ENCODE results near the gene TOR1AIP2.
"Not testable (repeated sequence)": the region's sequence is repeated elsewhere in the genome, so short reads cannot be mapped to it uniquely, and the experiment has no call there.

Gene TOR1AIP2

GRCh38 chr1:179857009-179857408 is 20.6 kb downstream of the TOR1AIP2 start:
- no peaks in the 10 kb centered on the region for H3K4me1 ChIP-seq
- H3K27me3 ChIP-seq: no peaks in the 10 kb centered on the region
- H3K36me3 ChIP-seq: peaks cover 25% of the 10 kb centered on the region
- no peaks in the 10 kb centered on the region for H3K9me3 ChIP-seq
- H3K4me3 ChIP-seq (ENCODE audit: low read depth, low read length): no peak overlapping the region
- TF ChIP-seq, protein P1, sequence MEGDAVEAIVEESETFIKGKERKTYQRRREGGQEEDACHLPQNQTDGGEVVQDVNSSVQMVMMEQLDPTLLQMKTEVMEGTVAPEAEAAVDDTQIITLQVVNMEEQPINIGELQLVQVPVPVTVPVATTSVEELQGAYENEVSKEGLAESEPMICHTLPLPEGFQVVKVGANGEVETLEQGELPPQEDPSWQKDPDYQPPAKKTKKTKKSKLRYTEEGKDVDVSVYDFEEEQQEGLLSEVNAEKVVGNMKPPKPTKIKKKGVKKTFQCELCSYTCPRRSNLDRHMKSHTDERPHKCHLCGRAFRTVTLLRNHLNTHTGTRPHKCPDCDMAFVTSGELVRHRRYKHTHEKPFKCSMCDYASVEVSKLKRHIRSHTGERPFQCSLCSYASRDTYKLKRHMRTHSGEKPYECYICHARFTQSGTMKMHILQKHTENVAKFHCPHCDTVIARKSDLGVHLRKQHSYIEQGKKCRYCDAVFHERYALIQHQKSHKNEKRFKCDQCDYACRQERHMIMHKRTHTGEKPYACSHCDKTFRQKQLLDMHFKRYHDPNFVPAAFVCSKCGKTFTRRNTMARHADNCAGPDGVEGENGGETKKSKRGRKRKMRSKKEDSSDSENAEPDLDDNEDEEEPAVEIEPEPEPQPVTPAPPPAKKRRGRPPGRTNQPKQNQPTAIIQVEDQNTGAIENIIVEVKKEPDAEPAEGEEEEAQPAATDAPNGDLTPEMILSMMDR (IDR thresholded peaks at IDR 0.05; ENCODE audit: low read depth, low read length): no peak
- DNase-seq: no peak

DNA sequence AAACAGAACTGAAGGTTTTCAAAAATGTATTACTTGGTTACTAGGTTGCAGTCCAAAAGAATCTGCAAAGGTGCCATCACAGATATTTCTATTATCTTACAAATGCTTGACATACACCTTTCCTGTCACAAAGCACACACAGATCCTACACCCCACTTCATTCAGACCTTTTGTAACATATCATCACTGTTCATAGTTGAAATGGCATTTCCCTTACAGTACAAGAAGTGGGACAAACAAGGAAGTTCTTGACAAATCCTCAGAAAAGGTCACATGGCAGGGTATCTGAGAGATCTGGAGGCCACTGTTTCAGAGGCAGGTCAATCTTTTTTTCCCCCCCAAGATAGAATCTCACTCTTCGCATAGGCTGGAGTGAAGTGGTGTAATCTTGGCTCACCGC is 21.3 kb downstream of the TOR1AIP2 start:
- DNase-seq: no peak
- no peak overlapping the region for H3K4me3 ChIP-seq (ENCODE audit: low read depth, low read length)
- TF ChIP-seq, protein P1 (IDR thresholded peaks at IDR 0.05; ENCODE audit: low read depth, low read length): no peak
- no peaks in the 10 kb centered on the region for H3K27me3 ChIP-seq
- H3K9me3 ChIP-seq: no peaks in the 10 kb centered on the region
- H3K36me3 ChIP-seq: peaks cover 23% of the 10 kb centered on the region
- no peaks in the 10 kb centered on the region for H3K4me1 ChIP-seq

GRCh38 chr1:179855831-179856230 is 21.8 kb downstream of the TOR1AIP2 start:
- not testable (repeated sequence) for H3K27me3 ChIP-seq; DNase-seq; H3K9me3 ChIP-seq; H3K4me3 ChIP-seq (ENCODE audit: low read depth, low read length); H3K4me1 ChIP-seq
- H3K36me3 ChIP-seq: peaks cover 24% of the 10 kb centered on the region

DNA sequence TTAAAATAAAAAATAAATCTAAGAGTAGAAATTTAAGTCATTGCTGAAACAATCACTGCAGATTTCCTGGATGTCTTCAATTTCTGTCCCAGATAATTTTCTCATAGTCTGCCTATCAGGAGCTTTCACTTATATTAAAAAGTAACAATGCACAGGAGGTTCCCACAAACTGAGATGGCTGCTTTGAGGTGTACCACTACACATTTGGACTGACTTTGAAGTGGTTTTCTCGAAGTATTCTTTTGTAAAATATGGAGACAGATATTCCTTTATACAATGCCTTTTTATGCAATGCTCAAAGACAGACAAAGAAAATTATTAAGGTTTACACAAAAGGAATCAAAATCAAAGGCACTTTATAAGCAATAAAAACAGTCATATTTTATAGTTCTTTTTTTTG is 24.5 kb downstream of the TOR1AIP2 start:
- Histone ChIP-seq H3K9me3 (no peaks in the 10 kb centered on the region), H3K27me3 (no peaks in the 10 kb centered on the region), H3K36me3 (peaks cover 40% of the 10 kb centered on the region), H3K4me1 (no peaks in the 10 kb centered on the region), H3K4me3 (ENCODE audit: low read depth, low read length) (no peak overlapping the region)
- TF ChIP-seq, protein P1 (IDR thresholded peaks at IDR 0.05; ENCODE audit: low read depth, low read length): no peak
- no peak for DNase-seq

DNA sequence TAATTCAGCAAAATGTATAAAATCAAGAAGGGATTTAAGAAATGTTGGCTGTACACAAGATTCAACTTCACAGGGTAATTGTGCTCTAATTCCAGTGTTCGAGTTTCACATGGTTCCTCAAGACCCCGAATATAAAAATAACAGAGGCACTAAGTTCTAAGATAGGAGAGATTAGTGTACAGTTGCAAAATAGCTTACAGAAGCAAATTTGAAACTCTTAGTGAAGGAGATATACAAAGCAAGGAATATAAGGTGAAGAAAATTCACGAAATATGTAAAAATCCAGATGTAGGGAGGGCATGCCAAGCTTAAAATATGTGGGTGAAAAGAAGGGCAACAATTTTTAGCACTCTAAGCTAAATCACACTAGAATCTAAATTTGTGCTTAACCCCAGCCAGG is 29.4 kb downstream of the TOR1AIP2 start:
- TF ChIP-seq, protein P1 (IDR thresholded peaks at IDR 0.05; ENCODE audit: low read depth, low read length): no peak
- DNase-seq: no peak
- Histone ChIP-seq H3K36me3 (peaks cover 65% of the 10 kb centered on the region), H3K4me3 (ENCODE audit: low read depth, low read length) (no peak overlapping the region), H3K4me1 (no peaks in the 10 kb centered on the region), H3K27me3 (no peaks in the 10 kb centered on the region), H3K9me3 (no peaks in the 10 kb centered on the region)

GRCh38 chr1:179840107-179840506 is 37.5 kb downstream of the TOR1AIP2 start:
- no peaks in the 10 kb centered on the region for H3K9me3 ChIP-seq
- H3K4me1 ChIP-seq: no peaks in the 10 kb centered on the region
- DNase-seq: no peak
- no peaks in the 10 kb centered on the region for H3K27me3 ChIP-seq
- H3K4me3 ChIP-seq (ENCODE audit: low read depth, low read length): no peak overlapping the region
- peaks cover 6% of the 10 kb centered on the region for H3K36me3 ChIP-seq
- TF ChIP-seq, protein P1 (IDR thresholded peaks at IDR 0.05; ENCODE audit: low read depth, low read length): no peak

DNA sequence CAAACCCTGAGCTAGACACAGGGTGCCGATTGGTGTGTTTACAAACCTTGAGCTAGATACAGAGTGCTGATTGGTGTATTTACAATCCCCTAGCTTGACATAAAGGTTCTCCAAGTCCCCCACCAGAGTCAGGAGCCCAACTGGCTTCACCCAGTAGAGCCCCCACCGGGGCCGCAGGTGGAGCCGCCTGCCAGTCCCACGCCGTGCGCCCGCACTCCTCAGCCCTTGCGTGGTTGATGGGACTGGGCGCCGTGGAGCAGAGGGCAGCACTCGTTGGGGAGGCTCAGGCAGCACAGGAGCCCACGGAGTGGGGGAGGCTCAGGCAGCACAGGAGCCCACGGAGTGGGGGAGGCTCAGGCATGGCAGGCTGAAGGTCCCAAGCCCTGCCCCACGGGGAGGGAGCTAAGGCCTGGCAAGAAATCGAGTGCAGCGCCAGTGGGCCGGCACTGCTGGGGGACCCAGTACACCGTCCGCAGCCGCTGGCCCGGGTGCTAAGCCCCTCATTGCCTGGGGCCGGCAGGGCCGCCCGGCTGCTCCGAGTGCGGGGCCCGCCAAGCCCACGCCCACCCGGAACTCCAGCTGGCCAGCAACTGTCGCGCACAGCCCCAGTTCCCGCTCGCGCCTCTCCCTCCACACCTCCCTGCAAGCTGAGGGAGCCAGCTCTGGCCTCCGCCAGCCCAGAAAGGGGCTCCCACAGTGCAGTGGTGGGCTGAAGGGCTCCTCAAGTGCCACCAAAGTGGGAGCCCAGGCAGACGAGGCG is 40.7 kb downstream of the TOR1AIP2 start:
- H3K36me3 ChIP-seq; DNase-seq; H3K4me1 ChIP-seq; H3K9me3 ChIP-seq; H3K4me3 ChIP-seq (ENCODE audit: low read depth, low read length); H3K27me3 ChIP-seq: not testable (repeated sequence)

All from BE2C (cell line).